Stromal cell of bone marrow (primary cell): ENCODE data around the gene LTB4R2.

Experiments
- DNase-seq: peaks from one replicate; pipeline ENCODE4 v3.0.0-alpha.2; 2012; ENCODE audit warnings: low read depth

The LTB4R2 gene

GRCh38 chr14:24299255-24300191, 10.4 kb upstream of the LTB4R2 start, which contains the start of the genes DHRS1 and NOP9:
Gene DHRS1 (minus strand): TSS chr14:24299780. CDS start chr14:24299106, 674 bp downstream.
Gene NOP9 (plus strand): TSS chr14:24299850. CDS start chr14:24299955, 105 bp downstream.
- DNase-seq: peak; percentile 71

GRCh38 chr14:24300326-24300980, 9.5 kb upstream of the LTB4R2 start:
- DNase-seq: no peak

DNA sequence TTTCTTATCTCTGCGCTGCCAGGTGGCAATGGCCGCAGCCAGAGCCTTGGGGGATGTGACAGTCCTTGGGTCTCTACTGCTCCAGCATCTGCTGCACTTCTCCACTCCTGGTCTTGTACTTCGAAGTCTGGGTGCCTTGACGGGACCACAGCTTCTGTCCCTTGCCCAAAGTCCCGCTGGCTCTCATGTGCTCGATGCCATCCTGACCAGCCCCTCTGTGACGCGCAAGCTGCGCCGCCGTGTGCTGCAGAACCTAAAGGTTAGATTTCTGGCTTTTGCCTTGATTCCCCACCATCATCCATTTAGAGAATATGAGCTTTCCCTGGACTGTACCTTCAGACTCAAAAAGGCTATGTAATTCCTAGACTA, 5.9 kb upstream of the LTB4R2 start:
- DNase-seq: no peak

- DNase-seq: no peak
Observed at GRCh38 chr14:24307156-24307574, 2.8 kb upstream of the LTB4R2 start.

DNA sequence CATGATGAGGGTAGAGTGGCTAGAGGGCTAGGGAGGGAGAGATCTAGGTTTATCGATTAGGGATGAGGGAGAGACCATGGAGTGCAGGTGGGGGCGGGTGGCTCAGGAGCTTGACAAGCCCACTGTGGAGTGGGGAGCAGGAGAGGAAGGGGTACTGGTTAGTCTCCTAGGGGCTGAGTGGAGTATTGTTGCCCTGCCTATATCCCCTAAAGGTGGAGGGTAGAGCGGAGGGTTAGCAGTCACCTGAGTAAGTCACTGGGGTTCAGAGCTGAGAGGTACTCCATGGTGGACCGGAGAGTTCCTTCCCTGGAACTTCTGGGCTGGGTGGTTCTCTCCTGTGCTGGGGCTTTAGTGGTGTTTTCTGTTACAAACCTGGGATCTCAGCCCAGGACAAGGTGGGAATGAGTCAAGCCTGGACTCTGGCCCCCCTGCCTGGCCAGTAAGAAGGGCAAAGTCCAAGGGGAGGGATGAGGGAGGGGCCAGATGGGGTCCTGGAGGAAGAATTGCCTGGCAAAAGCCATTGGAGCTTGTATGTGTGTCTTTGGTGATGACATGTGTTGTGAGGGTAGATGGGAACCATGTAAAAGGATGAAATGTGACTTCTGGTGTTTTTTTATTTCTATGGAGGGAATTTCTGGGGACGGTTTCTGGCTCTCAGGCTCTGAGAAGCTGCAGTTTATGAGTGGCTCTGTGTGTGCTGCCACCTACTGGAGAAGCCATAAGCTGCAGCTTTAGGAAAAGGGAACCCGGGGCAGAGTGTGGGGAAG, 2.2 kb upstream of the LTB4R2 start, which contains the start of gene CIDEB:
CIDEB (minus strand) TSS at position 403 of the 767 bp plus-strand sequence; CDS start at position 284, 119 bp downstream.
- DNase-seq: no peak

- no peak for DNase-seq
Observed at GRCh38 chr14:24308342-24309124, 1.4 kb upstream of the LTB4R2 start.

DNA sequence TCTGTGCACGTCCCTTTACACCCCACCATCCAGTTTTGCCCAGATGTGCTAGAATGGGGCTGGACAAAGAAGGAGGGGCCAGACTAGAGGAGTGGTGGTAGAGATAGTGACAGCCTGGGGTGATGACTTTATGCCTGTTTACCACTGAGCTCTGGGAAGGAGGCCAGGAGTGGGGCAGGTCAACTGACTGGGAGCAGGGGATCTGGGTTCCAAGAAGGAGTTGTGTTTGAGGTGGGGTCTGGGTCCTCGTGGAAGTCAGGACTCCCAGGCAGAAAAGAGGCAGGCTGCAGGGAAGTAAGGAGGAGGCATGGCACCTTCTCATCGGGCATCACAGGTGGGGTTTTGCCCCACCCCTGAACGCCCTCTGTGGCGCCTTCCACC, 315 bp downstream of the LTB4R2 start:
- DNase-seq: no peak

DNA sequence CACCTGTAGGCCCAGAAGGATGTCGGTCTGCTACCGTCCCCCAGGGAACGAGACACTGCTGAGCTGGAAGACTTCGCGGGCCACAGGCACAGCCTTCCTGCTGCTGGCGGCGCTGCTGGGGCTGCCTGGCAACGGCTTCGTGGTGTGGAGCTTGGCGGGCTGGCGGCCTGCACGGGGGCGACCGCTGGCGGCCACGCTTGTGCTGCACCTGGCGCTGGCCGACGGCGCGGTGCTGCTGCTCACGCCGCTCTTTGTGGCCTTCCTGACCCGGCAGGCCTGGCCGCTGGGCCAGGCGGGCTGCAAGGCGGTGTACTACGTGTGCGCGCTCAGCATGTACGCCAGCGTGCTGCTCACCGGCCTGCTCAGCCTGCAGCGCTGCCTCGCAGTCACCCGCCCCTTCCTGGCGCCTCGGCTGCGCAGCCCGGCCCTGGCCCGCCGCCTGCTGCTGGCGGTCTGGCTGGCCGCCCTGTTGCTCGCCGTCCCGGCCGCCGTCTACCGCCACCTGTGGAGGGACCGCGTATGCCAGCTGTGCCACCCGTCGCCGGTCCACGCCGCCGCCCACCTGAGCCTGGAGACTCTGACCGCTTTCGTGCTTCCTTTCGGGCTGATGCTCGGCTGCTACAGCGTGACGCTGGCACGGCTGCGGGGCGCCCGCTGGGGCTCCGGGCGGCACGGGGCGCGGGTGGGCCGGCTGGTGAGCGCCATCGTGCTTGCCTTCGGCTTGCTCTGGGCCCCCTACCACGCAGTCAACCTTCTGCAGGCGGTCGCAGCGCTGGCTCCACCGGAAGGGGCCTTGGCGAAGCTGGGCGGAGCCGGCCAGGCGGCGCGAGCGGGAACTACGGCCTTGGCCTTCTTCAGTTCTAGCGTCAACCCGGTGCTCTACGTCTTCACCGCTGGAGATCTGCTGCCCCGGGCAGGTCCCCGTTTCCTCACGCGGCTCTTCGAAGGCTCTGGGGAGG, 985 bp downstream of the LTB4R2 start, which contains the start of gene LTB4R:
LTB4R (plus strand) TSS at position 857 of the 959 bp plus-strand sequence. CDS start 4,150 bp downstream, outside the sequence.
- DNase-seq: no peak

GRCh38 chr14:24311837-24312615, 2.1 kb downstream of the LTB4R2 start:
- no peak for DNase-seq

GRCh38 chr14:24312736-24313507, 3.0 kb downstream of the LTB4R2 start:
- no peak for DNase-seq

- no peak for DNase-seq
Observed at GRCh38 chr14:24313913-24314312, 4.0 kb downstream of the LTB4R2 start.

GRCh38 chr14:24314377-24315193, 4.6 kb downstream of the LTB4R2 start:
- no peak for DNase-seq

DNA sequence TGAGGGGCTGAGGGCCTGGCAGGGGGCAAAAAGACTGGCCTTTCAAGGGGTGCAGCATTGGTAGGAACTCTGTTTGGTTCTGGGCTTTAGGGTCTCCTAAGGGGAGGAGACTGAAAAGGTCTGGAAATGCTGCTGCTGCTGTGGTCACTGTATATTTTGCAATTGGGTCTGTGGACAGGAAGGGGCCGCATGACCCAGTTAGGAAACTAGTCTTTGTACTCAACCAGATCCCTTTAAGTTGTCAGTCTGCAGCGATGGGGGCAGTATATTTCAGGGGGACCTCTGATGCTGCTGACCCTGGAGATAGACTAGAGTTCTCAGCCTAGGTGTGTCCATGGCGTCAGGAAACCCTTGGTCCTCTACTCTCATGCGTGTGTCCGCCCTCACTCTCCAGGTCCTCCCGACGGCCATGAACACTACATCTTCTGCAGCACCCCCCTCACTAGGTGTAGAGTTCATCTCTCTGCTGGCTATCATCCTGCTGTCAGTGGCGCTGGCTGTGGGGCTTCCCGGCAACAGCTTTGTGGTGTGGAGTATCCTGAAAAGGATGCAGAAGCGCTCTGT, 5.4 kb downstream of the LTB4R2 start:
- DNase-seq: no peak

DNA sequence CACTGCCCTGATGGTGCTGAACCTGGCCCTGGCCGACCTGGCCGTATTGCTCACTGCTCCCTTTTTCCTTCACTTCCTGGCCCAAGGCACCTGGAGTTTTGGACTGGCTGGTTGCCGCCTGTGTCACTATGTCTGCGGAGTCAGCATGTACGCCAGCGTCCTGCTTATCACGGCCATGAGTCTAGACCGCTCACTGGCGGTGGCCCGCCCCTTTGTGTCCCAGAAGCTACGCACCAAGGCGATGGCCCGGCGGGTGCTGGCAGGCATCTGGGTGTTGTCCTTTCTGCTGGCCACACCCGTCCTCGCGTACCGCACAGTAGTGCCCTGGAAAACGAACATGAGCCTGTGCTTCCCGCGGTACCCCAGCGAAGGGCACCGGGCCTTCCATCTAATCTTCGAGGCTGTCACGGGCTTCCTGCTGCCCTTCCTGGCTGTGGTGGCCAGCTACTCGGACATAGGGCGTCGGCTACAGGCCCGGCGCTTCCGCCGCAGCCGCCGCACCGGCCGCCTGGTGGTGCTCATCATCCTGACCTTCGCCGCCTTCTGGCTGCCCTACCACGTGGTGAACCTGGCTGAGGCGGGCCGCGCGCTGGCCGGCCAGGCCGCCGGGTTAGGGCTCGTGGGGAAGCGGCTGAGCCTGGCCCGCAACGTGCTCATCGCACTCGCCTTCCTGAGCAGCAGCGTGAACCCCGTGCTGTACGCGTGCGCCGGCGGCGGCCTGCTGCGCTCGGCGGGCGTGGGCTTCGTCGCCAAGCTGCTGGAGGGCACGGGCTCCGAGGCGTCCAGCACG, 6.1 kb downstream of the LTB4R2 start:
- no peak for DNase-seq

- no peak for DNase-seq
Observed at GRCh38 chr14:24316597-24316950, 6.6 kb downstream of the LTB4R2 start.

DNA sequence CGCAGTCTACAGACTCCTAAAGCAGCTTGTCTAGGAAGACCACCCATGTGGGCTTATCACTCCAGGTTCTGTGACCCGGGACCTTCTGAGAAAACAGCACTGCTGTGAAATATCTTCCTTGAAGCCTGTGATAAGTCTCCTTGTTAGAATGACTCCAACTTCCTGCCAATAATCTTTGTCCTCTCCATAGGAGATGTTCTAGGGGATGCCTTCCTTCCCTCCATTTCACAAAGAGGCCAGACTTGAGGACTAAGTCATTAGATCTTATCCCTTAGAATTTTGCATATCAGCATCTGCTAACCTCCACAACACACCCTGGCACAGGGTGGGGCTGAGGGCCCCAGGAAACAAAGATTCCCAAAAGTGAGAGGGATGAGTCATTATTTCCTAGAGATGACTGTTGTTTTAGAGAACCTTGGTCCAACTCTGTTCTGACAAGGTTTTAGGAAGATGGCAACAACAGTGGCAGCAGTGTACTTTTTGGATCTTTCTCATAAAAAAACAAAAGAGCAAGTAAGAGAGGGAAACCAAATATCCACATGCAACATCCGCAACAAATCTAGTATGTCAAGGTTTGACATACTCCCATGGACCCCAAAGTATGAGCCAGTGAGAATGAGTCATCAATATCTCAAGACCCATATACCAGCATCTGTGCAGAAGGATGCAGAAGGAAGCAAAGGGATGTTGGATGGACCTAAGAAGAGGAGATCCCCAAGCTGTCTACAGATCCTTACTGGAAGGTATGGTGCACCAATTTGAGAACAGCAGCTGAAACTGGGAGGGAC, 7.4 kb downstream of the LTB4R2 start:
- DNase-seq: peak; percentile 67
